Nephron progenitor cell (in vitro differentiated cells): ENCODE results near the gene CA5A.

Source experiments
- DNase-seq: peaks from one replicate; pipeline ENCODE4 v3.0.0; 2021
- H3K27ac Mint-ChIP-seq: 2 replicates; pipeline ENCODE4 v1.8.0; 2021; ENCODE audit warnings: mild to moderate bottlenecking, moderate library complexity, mixed read lengths
- H3K27me3 Mint-ChIP-seq: 2 replicates; pipeline ENCODE4 v1.8.0; 2021; ENCODE audit warnings: mild to moderate bottlenecking, low read depth, mixed read lengths; ENCODE audit not compliant: poor library complexity
- H3K36me3 Mint-ChIP-seq: 2 replicates; pipeline ENCODE4 v1.8.0; 2021; ENCODE audit warnings: low read depth, mixed read lengths
- H3K4me1 Mint-ChIP-seq: 2 replicates; pipeline ENCODE4 v1.8.0; 2021; ENCODE audit warnings: mixed read lengths
- H3K4me3 Mint-ChIP-seq: 2 replicates; pipeline ENCODE4 v1.8.0; 2021; ENCODE audit warnings: mild to moderate bottlenecking, moderate library complexity, mixed read lengths
- H3K9me3 Mint-ChIP-seq: 2 replicates; pipeline ENCODE4 v1.8.0; 2021; ENCODE audit warnings: mild to moderate bottlenecking, moderate library complexity, mixed read lengths
- TF ChIP-seq, protein P1 (sequence below): fragments of 200-600 bp; sonication (generic); IDR thresholded peaks from 2 replicates; pipeline ENCODE4 v1.5.0; 2021; ENCODE audit warnings: antibody characterized with exemption

CA5A gene

DNA sequence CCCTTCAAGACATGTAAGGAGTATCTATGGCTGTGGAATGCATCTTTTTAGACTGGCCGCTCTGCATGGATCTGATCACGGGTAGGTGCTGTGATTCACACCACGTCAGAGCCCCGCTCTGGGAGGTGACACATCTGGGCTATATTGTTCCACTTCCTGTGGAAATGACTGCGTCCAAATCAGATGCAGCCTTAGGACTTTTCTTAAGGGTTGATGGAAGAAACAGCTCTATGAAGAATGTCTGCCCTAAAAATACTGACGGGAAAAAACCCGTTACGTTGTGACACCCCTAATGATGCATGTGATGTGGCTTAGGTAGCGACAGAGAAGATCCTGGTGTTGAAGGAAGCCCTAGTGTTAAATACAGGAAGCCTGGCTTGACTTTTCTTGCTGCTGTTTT lies 27.1 kb upstream of the CA5A start:
- no peak for DNase-seq
- peaks cover 70% of the 10 kb centered on the region for H3K4me1 Mint-ChIP-seq
- H3K27ac Mint-ChIP-seq = peak overlapping the region; percentile 17
- H3K9me3 Mint-ChIP-seq = peaks cover under 1% of the 10 kb centered on the region
- TF ChIP-seq, protein P1, sequence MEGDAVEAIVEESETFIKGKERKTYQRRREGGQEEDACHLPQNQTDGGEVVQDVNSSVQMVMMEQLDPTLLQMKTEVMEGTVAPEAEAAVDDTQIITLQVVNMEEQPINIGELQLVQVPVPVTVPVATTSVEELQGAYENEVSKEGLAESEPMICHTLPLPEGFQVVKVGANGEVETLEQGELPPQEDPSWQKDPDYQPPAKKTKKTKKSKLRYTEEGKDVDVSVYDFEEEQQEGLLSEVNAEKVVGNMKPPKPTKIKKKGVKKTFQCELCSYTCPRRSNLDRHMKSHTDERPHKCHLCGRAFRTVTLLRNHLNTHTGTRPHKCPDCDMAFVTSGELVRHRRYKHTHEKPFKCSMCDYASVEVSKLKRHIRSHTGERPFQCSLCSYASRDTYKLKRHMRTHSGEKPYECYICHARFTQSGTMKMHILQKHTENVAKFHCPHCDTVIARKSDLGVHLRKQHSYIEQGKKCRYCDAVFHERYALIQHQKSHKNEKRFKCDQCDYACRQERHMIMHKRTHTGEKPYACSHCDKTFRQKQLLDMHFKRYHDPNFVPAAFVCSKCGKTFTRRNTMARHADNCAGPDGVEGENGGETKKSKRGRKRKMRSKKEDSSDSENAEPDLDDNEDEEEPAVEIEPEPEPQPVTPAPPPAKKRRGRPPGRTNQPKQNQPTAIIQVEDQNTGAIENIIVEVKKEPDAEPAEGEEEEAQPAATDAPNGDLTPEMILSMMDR = no peak
- no peak overlapping the region for H3K4me3 Mint-ChIP-seq
- H3K36me3 Mint-ChIP-seq = peaks cover 6% of the 10 kb centered on the region
- H3K27me3 Mint-ChIP-seq = no peaks in the 10 kb centered on the region

DNA sequence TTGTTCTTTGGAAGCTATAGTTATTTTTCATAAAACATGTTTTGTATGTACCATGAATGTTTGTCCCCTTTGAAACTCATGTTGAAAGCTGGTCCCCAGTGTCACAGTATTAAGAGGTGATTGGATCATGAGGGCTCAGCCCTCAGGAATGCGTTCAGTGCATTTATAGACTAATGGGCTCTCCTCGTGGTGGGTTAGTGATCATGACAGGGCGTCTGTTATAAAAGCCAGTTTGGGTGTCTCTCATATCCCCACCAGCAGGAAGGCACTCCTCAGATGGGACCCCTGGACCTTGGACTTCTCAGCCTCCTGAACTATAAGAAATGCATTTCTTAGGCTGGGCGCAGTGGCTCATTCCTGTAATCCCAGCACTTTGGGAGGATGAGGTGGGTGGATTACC lies 25.3 kb upstream of the CA5A start:
- H3K4me1 Mint-ChIP-seq = peaks cover 81% of the 10 kb centered on the region
- no peak for DNase-seq
- H3K36me3 Mint-ChIP-seq = peaks cover 19% of the 10 kb centered on the region
- TF ChIP-seq, protein P1 = no peak
- no peak overlapping the region for H3K4me3 Mint-ChIP-seq
- H3K27ac Mint-ChIP-seq = no peak overlapping the region
- no peaks in the 10 kb centered on the region for H3K9me3 Mint-ChIP-seq
- no peaks in the 10 kb centered on the region for H3K27me3 Mint-ChIP-seq

- no peaks in the 10 kb centered on the region for H3K27me3 Mint-ChIP-seq
- H3K4me1 Mint-ChIP-seq = peaks cover 81% of the 10 kb centered on the region
- peaks cover 19% of the 10 kb centered on the region for H3K36me3 Mint-ChIP-seq
- no peak overlapping the region for H3K27ac Mint-ChIP-seq
- no peak overlapping the region for H3K4me3 Mint-ChIP-seq
- no peak for DNase-seq
- TF ChIP-seq, protein P1 = no peak
- H3K9me3 Mint-ChIP-seq = no peaks in the 10 kb centered on the region
These were observed 24.5 kb upstream of the CA5A start for GRCh38 chr16:87960852-87961251.

GRCh38 chr16:87960296-87960695 lies 24.0 kb upstream of the CA5A start:
- no peak overlapping the region for H3K4me3 Mint-ChIP-seq
- H3K4me1 Mint-ChIP-seq = peaks cover 84% of the 10 kb centered on the region
- peak overlapping the region; percentile 58 for H3K27ac Mint-ChIP-seq
- TF ChIP-seq, protein P1 = no peak
- DNase-seq = no peak
- no peaks in the 10 kb centered on the region for H3K9me3 Mint-ChIP-seq
- H3K27me3 Mint-ChIP-seq = no peaks in the 10 kb centered on the region
- H3K36me3 Mint-ChIP-seq = peaks cover 19% of the 10 kb centered on the region

DNA sequence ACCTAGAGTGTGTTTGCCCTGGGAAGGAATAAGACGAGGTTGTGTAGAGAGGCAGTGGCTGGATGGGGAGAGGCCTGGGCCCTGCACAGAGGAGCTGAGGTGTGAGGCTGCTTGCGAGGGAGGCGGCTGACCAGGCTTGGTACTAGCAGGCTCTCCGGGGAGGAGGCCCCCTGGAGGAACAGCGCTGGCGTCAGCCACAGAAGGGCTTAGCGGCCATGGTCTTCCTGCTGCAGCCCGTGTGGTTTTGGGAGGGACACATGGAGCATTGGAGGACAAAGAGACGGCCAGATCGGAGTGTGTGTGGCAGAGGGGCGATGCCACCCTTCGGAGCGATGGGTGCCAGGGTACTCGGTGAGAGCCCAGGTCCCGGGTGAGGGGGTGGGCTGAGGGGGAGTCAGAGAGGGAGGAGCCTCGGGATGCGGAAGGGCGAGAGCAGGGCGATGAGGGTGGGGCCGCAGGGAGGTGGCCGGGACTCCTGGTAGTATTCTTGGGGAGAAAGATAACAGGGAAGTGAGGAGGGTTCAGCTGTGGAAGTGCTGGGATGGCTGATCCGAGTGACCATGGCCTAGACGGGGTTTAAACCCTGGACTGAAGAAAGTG lies 23.2 kb upstream of the CA5A start:
- Mint-ChIP-seq H3K27ac (peak overlapping the region; percentile 83), H3K9me3 (no peaks in the 10 kb centered on the region), H3K27me3 (no peaks in the 10 kb centered on the region), H3K4me1 (peaks cover 87% of the 10 kb centered on the region), H3K4me3 (no peak overlapping the region), H3K36me3 (peaks cover 19% of the 10 kb centered on the region)
- no peak for DNase-seq
- TF ChIP-seq, protein P1 = no peak

GRCh38 chr16:87958632-87959031 lies 22.3 kb upstream of the CA5A start:
- H3K4me3 Mint-ChIP-seq = no peak overlapping the region
- no peaks in the 10 kb centered on the region for H3K9me3 Mint-ChIP-seq
- no peaks in the 10 kb centered on the region for H3K27me3 Mint-ChIP-seq
- DNase-seq = no peak
- peaks cover 27% of the 10 kb centered on the region for H3K36me3 Mint-ChIP-seq
- no peak overlapping the region for H3K27ac Mint-ChIP-seq
- TF ChIP-seq, protein P1 = no peak
- H3K4me1 Mint-ChIP-seq = peaks cover 87% of the 10 kb centered on the region
